Stimulated activated CD4-positive, alpha-beta T cell treated with anti-CD3 and anti-CD28 coated beads, TNF-alpha, amount 100 ng/mL, for 4 hours (primary cell): Measurements from ENCODE around the gene PLIN4.

Experiments
- DNase-seq, 3 experiments: peaks; one replicate each; pipeline ENCODE4 v3.0.0-alpha.2; 2020; ENCODE audit warnings: low read depth in 3 of 3

Gene PLIN4

GRCh38 chr19:4524808-4525562 lies 6.7 kb upstream of the PLIN4 start:
- DNase-seq: peak; percentile 39 to 52 (median 48)

- no peak for DNase-seq
Measured at GRCh38 chr19:4523306-4524110, 5.2 kb upstream of the PLIN4 start.

GRCh38 chr19:4522291-4523002 lies 4.2 kb upstream of the PLIN4 start:
- DNase-seq: no peak

GRCh38 chr19:4521888-4522242 lies 3.6 kb upstream of the PLIN4 start:
- DNase-seq: no peak

- DNase-seq: no peak
Measured at GRCh38 chr19:4521170-4521887, 3.0 kb upstream of the PLIN4 start.

GRCh38 chr19:4519521-4520277 lies 1.4 kb upstream of the PLIN4 start:
- DNase-seq: no peak

GRCh38 chr19:4519172-4519496 lies 848 bp upstream of the PLIN4 start:
- DNase-seq: no peak

- DNase-seq: no peak
Measured at GRCh38 chr19:4517451-4518057, 732 bp downstream of the PLIN4 start.

- DNase-seq: no peak
Measured at GRCh38 chr19:4516939-4517300, 1.4 kb downstream of the PLIN4 start.

- no peak for DNase-seq
Measured at GRCh38 chr19:4516199-4516938, 1.9 kb downstream of the PLIN4 start.

GRCh38 chr19:4515732-4516131 lies 2.6 kb downstream of the PLIN4 start:
- DNase-seq: no peak

GRCh38 chr19:4513248-4513647 lies 5.0 kb downstream of the PLIN4 start:
- no peak for DNase-seq

- no peak for DNase-seq
Measured at GRCh38 chr19:4512070-4512469, 6.2 kb downstream of the PLIN4 start.

- DNase-seq: no peak
Measured at GRCh38 chr19:4511300-4512054, 6.8 kb downstream of the PLIN4 start.

- no peak for DNase-seq
Measured at GRCh38 chr19:4510435-4511255, 7.6 kb downstream of the PLIN4 start.

GRCh38 chr19:4508698-4509097 lies 9.6 kb downstream of the PLIN4 start:
- DNase-seq: no peak

GRCh38 chr19:4507804-4508203 lies 10.5 kb downstream of the PLIN4 start:
- no peak for DNase-seq

- DNase-seq: no peak
Measured at GRCh38 chr19:4507150-4507452, 11.2 kb downstream of the PLIN4 start.
